Body of pancreas (tissue), 4 donors: ENCODE results near the gene DLG2.

ENCODE experiments used
- CTCF ChIP-seq, 7 experiments: fragments of 450-650 bp in 4 of 7; fragments of 200-600 bp in 3 of 7; sonication (generic) in 3 of 7; IDR thresholded peaks; one replicate each; pipeline ENCODE4 v1.5.1; 2016 to 2019; ENCODE audit warnings: antibody characterized with exemption in 7 of 7
- POLR2A ChIP-seq, 3 donors: fragments of 450-650 bp; IDR thresholded peaks; one replicate each; pipeline ENCODE4 v1.6.1; 2016; ENCODE audit warnings: antibody characterized with exemption in 3 of 3, mild to moderate bottlenecking in 2 of 3

- TF ChIP-seq CTCF (IDR thresholded peaks at IDR 0.05) (no peak), POLR2A (IDR thresholded peaks at IDR 0.05) (no peak)
These were observed 2189.2 kb downstream of the DLG2 start for GRCh38 chr11:83437939-83438338.
